Calu3 (cell line): ENCODE data around the gene HDAC8. TPM values are rescaled to one million over a fixed set of nuclear protein-coding genes. Genes with fewer than 3 reads are reported as not detected.

Experiments used
- BruUV-seq: library from RNA; stranded (reverse); fragments of 400-500 nt; replicated peaks from 2 replicates; lab custom pipeline; 2021; lab: Mats Ljungman, UMichigan
- CTCF ChIA-PET: fragments of 300-600 bp; sonication (Branson Sonifier 250); formaldehyde crosslinking; loops from one replicate; lab custom pipeline; 2022; ENCODE audit warnings: antibody characterized with exemption; lab: Charles Lee
- DNase-seq: peaks from one replicate; pipeline ENCODE4 v3.0.0; 2022
- H3K27ac Mint-ChIP-seq: one replicate; pipeline ENCODE4 v1.8.0; 2022; ENCODE audit warnings: mixed read lengths; ENCODE audit not compliant: unreplicated experiment
- H3K27me3 Mint-ChIP-seq: one replicate; pipeline ENCODE4 v1.8.0; 2022; ENCODE audit warnings: mixed read lengths; ENCODE audit not compliant: unreplicated experiment
- H3K36me3 Mint-ChIP-seq: one replicate; pipeline ENCODE4 v1.8.0; 2022; ENCODE audit warnings: mild to moderate bottlenecking, moderate library complexity, mixed read lengths; ENCODE audit not compliant: insufficient read depth, unreplicated experiment
- H3K4me1 Mint-ChIP-seq: one replicate; pipeline ENCODE4 v1.8.0; 2022; ENCODE audit warnings: mild to moderate bottlenecking, low read depth, mixed read lengths; ENCODE audit not compliant: unreplicated experiment
- H3K4me3 Mint-ChIP-seq: one replicate; pipeline ENCODE4 v1.8.0; 2022; ENCODE audit warnings: mild to moderate bottlenecking, low read depth, moderate library complexity, mixed read lengths; ENCODE audit not compliant: unreplicated experiment
- H3K9me3 Mint-ChIP-seq: one replicate; pipeline ENCODE4 v1.8.0; 2022; ENCODE audit warnings: low read depth, mixed read lengths; ENCODE audit not compliant: unreplicated experiment
- CTCF ChIP-seq: fragments of 200-600 bp; IDR thresholded peaks from one replicate; pipeline ENCODE4 v1.8.0; 2022; ENCODE audit warnings: antibody characterized with exemption; ENCODE audit not compliant: unreplicated experiment
- intact Hi-C: fragments of 100-400 bp; cut with micrococcal nuclease; formaldehyde crosslinking; loops from one replicate; pipeline ENCODE4 v1.10.0; 2022; ENCODE audit not compliant: unreplicated experiment
- total RNA-seq: library from RNA; stranded (reverse); gene quantifications from 2 replicates; pipeline ENCODE4 v1.2.3, GENCODE V29; 2022

The HDAC8 gene
- total RNA-seq, 1 experiment from 2014 or later: 52.5 TPM

- H3K27me3 Mint-ChIP-seq: no peaks in the 10 kb centered on the region
- no peaks in the 10 kb centered on the region for H3K36me3 Mint-ChIP-seq
- TF ChIP-seq CTCF: no peak
- H3K27ac Mint-ChIP-seq: no peak overlapping the region
- H3K9me3 Mint-ChIP-seq: no peaks in the 10 kb centered on the region
- intact Hi-C loops: no loop called here
- no TSS peak for BruUV-seq
- no peak for DNase-seq
- no peaks in the 10 kb centered on the region for H3K4me1 Mint-ChIP-seq
- H3K4me3 Mint-ChIP-seq: no peak overlapping the region
- CTCF ChIA-PET: no interaction called here
Observed at GRCh38 chrX:72366701-72367454, 205.8 kb downstream of the HDAC8 start.

- no peak overlapping the region for H3K27ac Mint-ChIP-seq
- H3K36me3 Mint-ChIP-seq: no peaks in the 10 kb centered on the region
- intact Hi-C loops: no loop called here
- DNase-seq: no peak
- BruUV-seq: no TSS peak
- no peaks in the 10 kb centered on the region for H3K27me3 Mint-ChIP-seq
- CTCF ChIA-PET: no interaction called here
- H3K4me1 Mint-ChIP-seq: no peaks in the 10 kb centered on the region
- no peak for TF ChIP-seq CTCF
- H3K9me3 Mint-ChIP-seq: no peaks in the 10 kb centered on the region
- no peak overlapping the region for H3K4me3 Mint-ChIP-seq
Observed at GRCh38 chrX:72366178-72366577, 206.5 kb downstream of the HDAC8 start.

GRCh38 chrX:72365126-72365525, 207.5 kb downstream of the HDAC8 start:
- Mint-ChIP-seq H3K4me1 (no peaks in the 10 kb centered on the region), H3K4me3 (no peak overlapping the region), H3K9me3 (no peaks in the 10 kb centered on the region), H3K27me3 (no peaks in the 10 kb centered on the region), H3K27ac (no peak overlapping the region), H3K36me3 (no peaks in the 10 kb centered on the region)
- no peak for TF ChIP-seq CTCF
- DNase-seq: no peak
- intact Hi-C loops: no loop called here
- BruUV-seq: no TSS peak
- CTCF ChIA-PET: no interaction called here

- no peak overlapping the region for H3K4me3 Mint-ChIP-seq
- peaks cover 4% of the 10 kb centered on the region for H3K36me3 Mint-ChIP-seq
- BruUV-seq: no TSS peak
- no peak for DNase-seq
- H3K4me1 Mint-ChIP-seq: no peaks in the 10 kb centered on the region
- no peak for TF ChIP-seq CTCF
- H3K27ac Mint-ChIP-seq: no peak overlapping the region
- intact Hi-C loops: no loop called here
- no peaks in the 10 kb centered on the region for H3K27me3 Mint-ChIP-seq
- CTCF ChIA-PET: no interaction called here
- no peaks in the 10 kb centered on the region for H3K9me3 Mint-ChIP-seq
Observed at GRCh38 chrX:72360326-72360725, 212.3 kb downstream of the HDAC8 start.
